ENCODE results near the gene ZNF503. TPM values are rescaled to one million over a fixed set of nuclear protein-coding genes. Genes with fewer than 3 reads are reported as not detected.

Gene ZNF503
- total and polyA plus RNA-seq, 2 of the 8 experiments (the other 6 are each of a cell fraction or from before 2014, with no cell fraction given): 0.03 to 0.13 TPM

DNA sequence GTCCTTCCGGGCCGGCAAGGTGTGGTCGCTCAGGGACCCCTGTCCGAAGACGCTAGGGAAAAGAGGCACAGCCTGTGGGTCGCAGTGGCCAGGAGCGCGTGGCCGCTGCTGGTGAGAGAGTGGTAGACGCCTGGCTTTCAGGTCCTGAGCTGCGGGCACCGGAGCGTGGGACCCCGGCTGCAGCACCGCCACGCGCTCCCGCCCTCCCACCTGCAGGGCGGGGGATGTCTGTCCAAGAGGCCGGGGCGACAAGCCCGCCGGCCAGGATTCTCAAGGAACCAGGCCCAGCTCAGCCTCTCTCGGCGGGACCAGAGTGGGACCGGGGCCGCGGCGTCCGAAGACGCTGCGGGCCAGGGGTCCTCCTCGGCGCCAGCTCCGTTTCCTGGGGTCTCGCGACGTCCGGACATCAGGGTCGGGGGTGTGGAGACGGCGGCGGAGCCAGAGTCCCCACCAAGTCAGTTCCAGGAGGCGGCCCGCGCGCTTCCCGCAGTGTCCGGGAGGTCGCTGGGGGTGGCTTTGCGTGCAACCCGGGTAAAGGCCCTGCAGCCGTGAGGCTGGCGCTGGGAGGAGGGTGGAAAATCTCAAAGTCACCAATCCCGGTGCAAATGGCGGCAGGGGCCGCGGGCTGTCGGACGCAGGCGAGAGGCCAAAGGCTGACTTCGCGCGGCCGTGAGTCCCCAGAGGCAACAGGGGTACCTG, 5.5 kb downstream of the ZNF503 start (continued):
- TF ChIP-seq, protein P1, sequence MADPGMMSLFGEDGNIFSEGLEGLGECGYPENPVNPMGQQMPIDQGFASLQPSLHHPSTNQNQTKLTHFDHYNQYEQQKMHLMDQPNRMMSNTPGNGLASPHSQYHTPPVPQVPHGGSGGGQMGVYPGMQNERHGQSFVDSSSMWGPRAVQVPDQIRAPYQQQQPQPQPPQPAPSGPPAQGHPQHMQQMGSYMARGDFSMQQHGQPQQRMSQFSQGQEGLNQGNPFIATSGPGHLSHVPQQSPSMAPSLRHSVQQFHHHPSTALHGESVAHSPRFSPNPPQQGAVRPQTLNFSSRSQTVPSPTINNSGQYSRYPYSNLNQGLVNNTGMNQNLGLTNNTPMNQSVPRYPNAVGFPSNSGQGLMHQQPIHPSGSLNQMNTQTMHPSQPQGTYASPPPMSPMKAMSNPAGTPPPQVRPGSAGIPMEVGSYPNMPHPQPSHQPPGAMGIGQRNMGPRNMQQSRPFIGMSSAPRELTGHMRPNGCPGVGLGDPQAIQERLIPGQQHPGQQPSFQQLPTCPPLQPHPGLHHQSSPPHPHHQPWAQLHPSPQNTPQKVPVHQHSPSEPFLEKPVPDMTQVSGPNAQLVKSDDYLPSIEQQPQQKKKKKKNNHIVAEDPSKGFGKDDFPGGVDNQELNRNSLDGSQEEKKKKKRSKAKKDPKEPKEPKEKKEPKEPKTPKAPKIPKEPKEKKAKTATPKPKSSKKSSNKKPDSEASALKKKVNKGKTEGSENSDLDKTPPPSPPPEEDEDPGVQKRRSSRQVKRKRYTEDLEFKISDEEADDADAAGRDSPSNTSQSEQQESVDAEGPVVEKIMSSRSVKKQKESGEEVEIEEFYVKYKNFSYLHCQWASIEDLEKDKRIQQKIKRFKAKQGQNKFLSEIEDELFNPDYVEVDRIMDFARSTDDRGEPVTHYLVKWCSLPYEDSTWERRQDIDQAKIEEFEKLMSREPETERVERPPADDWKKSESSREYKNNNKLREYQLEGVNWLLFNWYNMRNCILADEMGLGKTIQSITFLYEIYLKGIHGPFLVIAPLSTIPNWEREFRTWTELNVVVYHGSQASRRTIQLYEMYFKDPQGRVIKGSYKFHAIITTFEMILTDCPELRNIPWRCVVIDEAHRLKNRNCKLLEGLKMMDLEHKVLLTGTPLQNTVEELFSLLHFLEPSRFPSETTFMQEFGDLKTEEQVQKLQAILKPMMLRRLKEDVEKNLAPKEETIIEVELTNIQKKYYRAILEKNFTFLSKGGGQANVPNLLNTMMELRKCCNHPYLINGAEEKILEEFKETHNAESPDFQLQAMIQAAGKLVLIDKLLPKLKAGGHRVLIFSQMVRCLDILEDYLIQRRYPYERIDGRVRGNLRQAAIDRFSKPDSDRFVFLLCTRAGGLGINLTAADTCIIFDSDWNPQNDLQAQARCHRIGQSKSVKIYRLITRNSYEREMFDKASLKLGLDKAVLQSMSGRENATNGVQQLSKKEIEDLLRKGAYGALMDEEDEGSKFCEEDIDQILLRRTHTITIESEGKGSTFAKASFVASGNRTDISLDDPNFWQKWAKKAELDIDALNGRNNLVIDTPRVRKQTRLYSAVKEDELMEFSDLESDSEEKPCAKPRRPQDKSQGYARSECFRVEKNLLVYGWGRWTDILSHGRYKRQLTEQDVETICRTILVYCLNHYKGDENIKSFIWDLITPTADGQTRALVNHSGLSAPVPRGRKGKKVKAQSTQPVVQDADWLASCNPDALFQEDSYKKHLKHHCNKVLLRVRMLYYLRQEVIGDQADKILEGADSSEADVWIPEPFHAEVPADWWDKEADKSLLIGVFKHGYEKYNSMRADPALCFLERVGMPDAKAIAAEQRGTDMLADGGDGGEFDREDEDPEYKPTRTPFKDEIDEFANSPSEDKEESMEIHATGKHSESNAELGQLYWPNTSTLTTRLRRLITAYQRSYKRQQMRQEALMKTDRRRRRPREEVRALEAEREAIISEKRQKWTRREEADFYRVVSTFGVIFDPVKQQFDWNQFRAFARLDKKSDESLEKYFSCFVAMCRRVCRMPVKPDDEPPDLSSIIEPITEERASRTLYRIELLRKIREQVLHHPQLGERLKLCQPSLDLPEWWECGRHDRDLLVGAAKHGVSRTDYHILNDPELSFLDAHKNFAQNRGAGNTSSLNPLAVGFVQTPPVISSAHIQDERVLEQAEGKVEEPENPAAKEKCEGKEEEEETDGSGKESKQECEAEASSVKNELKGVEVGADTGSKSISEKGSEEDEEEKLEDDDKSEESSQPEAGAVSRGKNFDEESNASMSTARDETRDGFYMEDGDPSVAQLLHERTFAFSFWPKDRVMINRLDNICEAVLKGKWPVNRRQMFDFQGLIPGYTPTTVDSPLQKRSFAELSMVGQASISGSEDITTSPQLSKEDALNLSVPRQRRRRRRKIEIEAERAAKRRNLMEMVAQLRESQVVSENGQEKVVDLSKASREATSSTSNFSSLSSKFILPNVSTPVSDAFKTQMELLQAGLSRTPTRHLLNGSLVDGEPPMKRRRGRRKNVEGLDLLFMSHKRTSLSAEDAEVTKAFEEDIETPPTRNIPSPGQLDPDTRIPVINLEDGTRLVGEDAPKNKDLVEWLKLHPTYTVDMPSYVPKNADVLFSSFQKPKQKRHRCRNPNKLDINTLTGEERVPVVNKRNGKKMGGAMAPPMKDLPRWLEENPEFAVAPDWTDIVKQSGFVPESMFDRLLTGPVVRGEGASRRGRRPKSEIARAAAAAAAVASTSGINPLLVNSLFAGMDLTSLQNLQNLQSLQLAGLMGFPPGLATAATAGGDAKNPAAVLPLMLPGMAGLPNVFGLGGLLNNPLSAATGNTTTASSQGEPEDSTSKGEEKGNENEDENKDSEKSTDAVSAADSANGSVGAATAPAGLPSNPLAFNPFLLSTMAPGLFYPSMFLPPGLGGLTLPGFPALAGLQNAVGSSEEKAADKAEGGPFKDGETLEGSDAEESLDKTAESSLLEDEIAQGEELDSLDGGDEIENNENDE (IDR thresholded peaks at IDR 0.05; ENCODE audit: insufficient replicate concordance, low read length): no peak
- TF ChIP-seq CHD2 (IDR thresholded peaks at IDR 0.05; ENCODE audit: low read length): no peak
- peak; percentile 50; the same call in 1 of the 2 replicates for TF ChIP-seq YY1 (IDR thresholded peaks at IDR 0.05; ENCODE audit: low read depth, low read length)
- TF ChIP-seq BRCA1 (IDR thresholded peaks at IDR 0.05; ENCODE audit: low read depth, low read length): no peak
- no peak for TF ChIP-seq CHD1 (IDR thresholded peaks at IDR 0.05; ENCODE audit: low read depth, low read length)
- TF ChIP-seq CTBP2 (IDR thresholded peaks at IDR 0.05; ENCODE audit: borderline replicate concordance, insufficient read depth, insufficient read length, low read length): no peak
- no peak for TF ChIP-seq ZNF274 (IDR thresholded peaks at IDR 0.05; ENCODE audit: borderline replicate concordance, extremely low read depth, low read length)
- TF ChIP-seq TEAD4 (IDR thresholded peaks at IDR 0.05; ENCODE audit: low read depth, low read length): no peak
- TF ChIP-seq POU5F1 (IDR thresholded peaks at IDR 0.05; ENCODE audit: low read depth, low read length): no peak
- TF ChIP-seq GABPA (IDR thresholded peaks at IDR 0.05; ENCODE audit: borderline replicate concordance, insufficient read depth, low read length): no peak
- no peak for TF ChIP-seq HDAC2 (IDR thresholded peaks at IDR 0.05; ENCODE audit: borderline replicate concordance in 1 of 2, low read depth in 2 of 2, low read length in 2 of 2)
